HG03378 (cell line): ENCODE data around the gene RIPOR3.
"Not testable (repeated sequence)": the region's sequence is repeated elsewhere in the genome, so short reads cannot be mapped to it uniquely, and the experiment has no call there.

ENCODE experiments used
- ATAC-seq: cut with Tn5 transposase; IDR thresholded peaks from one replicate; pipeline ENCODE4 v1.9.1; 2021; ENCODE audit warnings: mild to moderate bottlenecking, moderate library complexity; ENCODE audit not compliant: unreplicated experiment

Gene RIPOR3

DNA sequence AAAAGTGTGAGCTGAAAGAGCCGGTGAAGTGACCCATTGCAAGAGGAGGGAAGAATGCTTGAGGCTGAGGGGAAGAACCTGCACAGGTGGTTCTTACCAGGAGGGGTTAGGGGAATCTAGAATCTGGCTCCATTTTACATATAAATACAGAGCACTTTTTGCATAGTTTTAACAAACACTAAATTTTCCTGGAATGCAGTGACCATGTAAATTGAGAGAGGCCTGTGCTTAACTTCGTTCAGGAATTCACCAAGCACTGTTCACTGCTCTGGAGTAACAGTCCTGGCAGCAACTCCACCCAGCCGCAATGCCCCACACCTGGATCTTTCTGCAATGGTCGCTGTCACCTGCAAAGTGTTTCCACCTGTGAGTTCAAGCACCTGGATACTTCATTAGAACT, 13.2 kb upstream of the RIPOR3 start:
- no peak for ATAC-seq

GRCh38 chr20:50703651-50704438, 12.5 kb upstream of the RIPOR3 start:
- ATAC-seq: not testable (repeated sequence)

DNA sequence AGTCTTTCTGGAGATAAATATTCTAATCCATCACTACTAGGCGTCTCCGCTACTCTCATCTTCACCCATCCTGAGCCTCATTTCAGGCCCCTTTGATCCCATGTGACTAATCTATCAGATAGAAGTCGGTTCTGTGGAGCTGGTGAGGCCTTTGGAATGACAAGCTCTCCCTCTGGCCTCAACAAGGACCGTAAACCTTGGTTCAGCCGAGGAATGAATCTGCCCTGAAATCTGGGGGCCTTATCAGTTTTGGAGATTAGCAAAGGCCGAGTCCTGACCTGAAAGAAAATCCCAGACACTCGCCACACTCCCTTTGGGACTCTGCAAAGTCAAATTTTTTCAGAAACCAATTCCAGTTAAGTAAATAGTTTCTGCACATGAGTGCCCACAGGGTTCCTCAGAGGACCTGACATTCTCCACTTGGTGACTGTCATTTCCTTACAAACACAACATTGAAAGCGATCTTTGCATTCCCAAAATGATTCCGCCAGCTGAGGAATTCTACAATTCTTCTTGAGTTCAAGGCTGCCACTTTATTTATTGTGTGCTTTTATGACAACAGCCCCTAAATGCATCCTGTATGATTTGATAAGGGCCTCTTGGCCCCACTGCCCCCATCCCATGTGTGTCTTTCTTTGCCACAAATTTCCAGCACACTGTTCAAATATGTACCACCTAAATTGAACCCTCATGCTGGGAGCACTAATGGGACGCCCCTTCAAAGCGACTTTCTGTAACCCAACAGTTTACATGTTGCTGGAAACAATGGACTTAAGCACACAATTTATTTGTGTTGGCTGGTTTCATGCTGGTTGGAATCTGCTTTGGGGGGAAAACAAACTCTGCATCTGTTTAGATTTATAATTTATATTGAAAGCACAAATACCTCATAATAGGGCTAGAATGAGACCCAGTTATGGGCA, 10.0 kb upstream of the RIPOR3 start:
- no peak for ATAC-seq

DNA sequence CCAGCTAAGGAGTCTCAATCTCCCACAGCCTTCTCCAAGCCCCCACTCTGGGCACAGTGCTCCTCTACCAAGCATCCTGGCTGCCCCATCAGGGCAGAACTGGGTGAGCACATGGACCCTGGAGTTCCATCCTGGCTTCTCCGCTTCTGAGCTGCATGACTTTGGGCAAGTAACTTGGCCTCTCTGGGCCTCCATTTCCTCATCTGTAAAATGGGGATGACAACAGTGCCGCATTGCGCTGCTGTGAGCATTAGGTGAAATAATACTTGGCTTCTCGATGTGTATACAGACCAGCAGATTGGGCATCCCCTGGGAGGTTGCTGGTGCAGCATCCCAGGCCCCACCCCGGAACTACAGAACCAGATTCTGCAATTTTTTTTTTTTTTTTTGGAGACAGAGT, 8.3 kb upstream of the RIPOR3 start:
- ATAC-seq: no peak

- ATAC-seq: not testable (repeated sequence)
Observed at GRCh38 chr20:50698255-50698654, 6.9 kb upstream of the RIPOR3 start.

GRCh38 chr20:50695135-50695872, 4.0 kb upstream of the RIPOR3 start:
- ATAC-seq: no peak

- no peak for ATAC-seq
Observed at GRCh38 chr20:50694379-50695134, 3.2 kb upstream of the RIPOR3 start.

GRCh38 chr20:50693001-50693400, 1.7 kb upstream of the RIPOR3 start:
- no peak for ATAC-seq

GRCh38 chr20:50692552-50692933, 1.2 kb upstream of the RIPOR3 start:
- ATAC-seq: no peak

DNA sequence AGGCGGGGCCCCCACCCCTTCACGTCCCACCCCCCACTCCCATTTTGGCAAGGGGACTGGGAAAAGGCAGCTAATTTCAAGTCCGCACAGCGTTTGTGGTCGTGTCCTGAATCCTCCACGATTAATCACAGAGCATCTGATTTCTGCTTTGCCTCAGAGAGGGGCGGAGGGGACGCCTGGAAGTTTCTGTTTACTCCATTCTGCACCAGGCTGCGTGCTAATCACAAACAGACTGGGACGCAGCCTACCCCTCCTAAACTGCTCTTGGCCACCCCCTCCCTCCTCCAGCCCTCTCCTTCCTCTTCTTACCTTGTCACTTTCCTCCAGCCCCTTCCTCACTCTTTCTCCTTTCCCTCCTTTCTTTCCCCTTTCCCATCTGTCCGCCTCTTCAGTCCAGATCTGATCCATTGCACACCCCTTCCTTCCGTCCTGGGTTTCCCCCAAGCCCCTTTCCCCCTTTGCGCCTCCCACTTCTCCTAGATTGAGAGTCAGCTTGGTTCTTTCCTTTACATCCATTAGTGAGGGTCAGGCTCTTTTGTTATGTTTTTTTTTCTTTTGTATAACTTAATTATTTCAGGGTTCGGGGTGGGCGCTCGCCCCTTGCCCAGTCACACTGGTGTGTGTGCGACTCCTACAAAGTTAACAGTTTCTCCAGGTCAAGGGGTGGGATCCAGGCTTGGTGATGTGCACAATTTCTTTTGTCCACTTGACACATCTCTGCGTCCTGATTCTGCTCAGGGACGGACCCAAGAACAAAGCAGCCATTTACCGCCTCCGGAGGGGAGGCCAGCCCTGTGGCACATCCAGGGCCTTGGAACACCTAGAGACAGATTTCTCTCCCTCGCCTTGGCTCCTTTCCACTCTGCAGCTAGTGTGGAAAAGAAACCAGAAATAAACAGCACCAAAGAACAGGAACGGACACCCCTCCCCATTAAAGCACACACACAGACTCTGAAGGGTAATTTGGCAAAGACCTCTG, 520 bp upstream of the RIPOR3 start:
- no peak for ATAC-seq

DNA sequence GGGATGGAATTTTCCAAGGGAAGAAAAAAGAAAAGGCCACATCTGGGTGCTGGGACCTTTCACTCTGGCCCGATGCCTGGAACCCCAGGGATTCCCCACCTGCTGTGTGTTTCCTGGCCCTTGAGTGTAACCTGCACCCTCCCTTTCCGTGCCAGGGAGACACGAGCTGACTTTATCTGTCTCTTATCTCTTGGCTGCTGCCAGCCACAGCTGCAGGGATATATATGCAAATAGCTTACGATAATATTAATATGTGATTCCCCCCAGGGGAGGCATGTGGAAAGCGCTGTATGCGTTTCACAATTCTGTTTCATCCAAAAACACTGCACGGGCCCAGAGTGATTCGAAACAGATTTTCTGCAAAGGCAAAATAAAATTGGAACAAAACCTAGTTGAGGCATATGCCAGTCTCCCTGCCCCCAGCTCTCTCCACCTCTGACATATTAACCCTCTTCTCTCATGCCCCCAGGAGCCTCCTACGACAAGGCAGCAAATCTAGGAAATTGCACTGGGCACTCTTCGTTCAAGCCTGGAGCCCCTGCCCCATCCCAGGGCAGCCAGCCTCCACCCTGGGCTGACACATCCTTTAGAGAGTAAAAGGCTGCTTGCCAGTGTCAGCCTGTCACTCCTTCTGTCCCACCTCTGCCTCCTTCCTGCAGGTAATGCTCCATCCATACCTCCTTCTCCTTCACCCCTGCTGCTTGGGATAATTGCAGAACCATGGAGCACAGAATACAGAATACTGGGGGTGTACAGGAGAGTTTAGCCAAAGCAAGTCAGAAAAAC, 1.3 kb downstream of the RIPOR3 start:
- no peak for ATAC-seq

DNA sequence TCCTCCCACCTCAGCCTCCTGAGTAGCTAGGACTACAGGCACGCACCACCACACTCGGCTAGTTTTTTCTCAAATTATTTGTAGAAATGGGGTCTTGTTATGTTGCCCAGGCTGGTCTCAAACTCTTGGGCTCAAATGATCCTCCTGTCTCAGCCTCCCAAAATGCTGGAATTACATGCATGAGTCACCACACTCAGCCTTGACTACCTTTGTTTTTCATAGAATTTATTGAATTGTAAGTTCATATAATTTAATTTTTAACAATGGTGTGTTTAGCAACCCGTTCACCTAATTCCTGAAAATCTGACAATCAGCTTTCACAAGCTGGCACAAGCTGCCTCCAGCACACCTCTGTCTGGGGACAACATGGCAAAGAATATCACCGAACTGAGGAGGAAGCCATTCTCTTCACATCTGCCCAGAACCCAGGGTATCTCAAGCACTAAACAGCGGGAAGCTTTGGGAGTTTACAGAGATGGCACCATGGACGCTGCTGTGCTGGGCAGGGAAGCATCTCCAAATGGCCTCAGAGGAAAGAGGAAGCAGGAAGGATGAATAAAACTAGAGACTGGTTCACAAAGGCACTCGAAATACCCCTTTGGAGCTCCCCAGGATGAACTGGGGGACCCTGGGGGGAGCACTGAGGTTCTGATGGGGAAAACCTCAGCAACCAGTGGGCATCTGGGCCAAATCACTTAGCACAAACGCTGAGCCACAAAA, 2.9 kb downstream of the RIPOR3 start:
- ATAC-seq: no peak

- ATAC-seq: no peak
Observed at GRCh38 chr20:50686821-50687220, 4.5 kb downstream of the RIPOR3 start.

GRCh38 chr20:50683570-50683969, 7.8 kb downstream of the RIPOR3 start:
- ATAC-seq: no peak

DNA sequence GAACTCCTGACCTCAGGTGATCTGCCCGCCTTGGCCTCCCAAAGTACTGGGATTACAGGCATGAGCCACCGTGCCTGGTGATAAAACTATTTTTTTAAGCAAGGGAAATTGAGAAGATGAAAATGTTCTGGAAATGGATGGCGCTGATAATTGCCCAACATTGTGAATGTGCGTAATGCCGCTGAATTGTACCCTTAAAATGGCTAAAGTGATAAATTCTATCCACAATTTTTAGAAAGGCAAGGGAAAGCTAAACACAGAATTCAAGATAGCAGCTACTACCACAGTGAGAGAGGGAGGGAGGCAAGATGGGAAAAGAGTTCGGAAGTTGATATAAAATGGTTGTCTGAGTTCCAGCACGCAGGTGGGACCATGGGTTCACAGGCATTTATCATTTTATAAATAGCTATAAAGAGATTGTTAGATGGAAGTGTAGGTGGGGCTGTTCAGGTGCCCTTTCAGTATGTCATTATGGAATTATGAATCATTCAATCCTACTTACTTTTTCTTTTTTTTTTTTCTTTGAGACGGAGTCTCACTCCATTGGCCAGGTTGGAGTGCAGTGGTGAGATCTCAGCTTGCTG, 8.3 kb downstream of the RIPOR3 start:
- no peak for ATAC-seq

GRCh38 chr20:50682065-50682464, 9.3 kb downstream of the RIPOR3 start:
- ATAC-seq: no peak

- ATAC-seq: no peak
Observed at GRCh38 chr20:50681359-50682064, 9.8 kb downstream of the RIPOR3 start.
